Midbrain (tissue), 1 donor: ENCODE results near the gene SAMD14.
A peak's percentile ranks its signal among the peaks of the same experiment; 100 is the strongest.

ENCODE experiments used
- DNase-seq: peaks from one replicate; lab custom pipeline; 2025; lab: John Stamatoyannopoulos, UW

Gene SAMD14

GRCh38 chr17:50113624-50114320 is 16.2 kb downstream of the SAMD14 start:
- DNase-seq, result no peak

- no peak for DNase-seq
Measured at GRCh38 chr17:50112694-50113093, 17.3 kb downstream of the SAMD14 start.

GRCh38 chr17:50111673-50112655 is 18.0 kb downstream of the SAMD14 start:
- DNase-seq, result no peak

- DNase-seq, result no peak
Measured at GRCh38 chr17:50110591-50111349, 19.2 kb downstream of the SAMD14 start.

GRCh38 chr17:50109785-50110184 is 20.2 kb downstream of the SAMD14 start:
- no peak for DNase-seq

- no peak for DNase-seq
Measured at GRCh38 chr17:50109207-50109606, 20.8 kb downstream of the SAMD14 start.

GRCh38 chr17:50108556-50108955 is 21.4 kb downstream of the SAMD14 start:
- DNase-seq, result no peak

- no peak for DNase-seq
Measured at GRCh38 chr17:50107790-50108414, 22.1 kb downstream of the SAMD14 start.

GRCh38 chr17:50106393-50107131 is 23.4 kb downstream of the SAMD14 start:
- DNase-seq, result no peak

GRCh38 chr17:50105811-50106210 is 24.1 kb downstream of the SAMD14 start:
- no peak for DNase-seq

GRCh38 chr17:50103941-50104340 is 26.0 kb downstream of the SAMD14 start:
- DNase-seq, result no peak

GRCh38 chr17:50103252-50103651 is 26.7 kb downstream of the SAMD14 start:
- DNase-seq, result no peak

GRCh38 chr17:50102164-50102991 is 27.6 kb downstream of the SAMD14 start:
- DNase-seq, result peak; percentile 67

- DNase-seq, result no peak
Measured at GRCh38 chr17:50101346-50102163, 28.4 kb downstream of the SAMD14 start.

GRCh38 chr17:50100921-50101345 is 29.0 kb downstream of the SAMD14 start:
- no peak for DNase-seq

GRCh38 chr17:50100480-50100883 is 29.5 kb downstream of the SAMD14 start:
- no peak for DNase-seq

GRCh38 chr17:50099003-50099402 is 31.0 kb downstream of the SAMD14 start:
- no peak for DNase-seq

GRCh38 chr17:50098583-50098982 is 31.4 kb downstream of the SAMD14 start:
- no peak for DNase-seq

- DNase-seq, result no peak
Measured at GRCh38 chr17:50097926-50098325, 32.0 kb downstream of the SAMD14 start.
